Keratinocyte (primary cell): ENCODE measurements around the gene RHEB. TPM values are rescaled to one million over a fixed set of nuclear protein-coding genes. Genes with fewer than 3 reads are reported as not detected.

Source experiments
- DNase-seq: peaks from one replicate; pipeline ENCODE4 v3.0.0-alpha.2; 2011; ENCODE audit warnings: low read depth, missing footprints, low spot score
- FAIRE-seq: peaks from 2 replicates; lab custom pipeline; 2011; peaks lifted over from hg19 to GRCh38; lab: Jason Lieb, UNC
- H2AFZ ChIP-seq: 2 replicates; pipeline ENCODE4 v1.6.0; 2012; ENCODE audit warnings: low read length, control low read depth, inconsistent platforms; ENCODE audit not compliant: control insufficient read depth
- H3K27ac ChIP-seq: 2 replicates; pipeline ENCODE4 v1.5.1; 2011; ENCODE audit warnings: low read length; ENCODE audit not compliant: control insufficient read depth, insufficient read depth
- H3K27me3 ChIP-seq: 3 replicates; pipeline ENCODE4 v1.6.0; 2011; ENCODE audit warnings: low read length; ENCODE audit not compliant: control insufficient read depth, insufficient read depth; ENCODE audit errors: extremely low read depth
- H3K36me3 ChIP-seq, 2 experiments: 2 replicates in 1 of 2; 3 replicates in 1 of 2; pipeline ENCODE4 v1.5.1; 2011; ENCODE audit warnings: low read length in 2 of 2, mild to moderate bottlenecking in 1 of 2; ENCODE audit not compliant: control insufficient read depth in 2 of 2, insufficient read depth in 2 of 2; ENCODE audit errors: extremely low read depth in 1 of 2
- H3K4me1 ChIP-seq: 3 replicates; pipeline ENCODE4 v1.5.1; 2011; ENCODE audit warnings: low read length; ENCODE audit not compliant: control insufficient read depth, insufficient read depth; ENCODE audit errors: extremely low read depth
- H3K4me2 ChIP-seq: 3 replicates; pipeline ENCODE4 v1.6.0; 2011; ENCODE audit warnings: low read depth, low read length; ENCODE audit not compliant: control insufficient read depth, insufficient read depth; ENCODE audit errors: extremely low read depth
- H3K4me3 ChIP-seq, 3 experiments: fragments of 200-600 bp in 1 of 3; sonication (generic) in 1 of 3; 2 replicates in 2 of 3; 3 replicates in 1 of 3; pipeline ENCODE4 v1.5.1; 2011 to 2016; ENCODE audit warnings: low read length in 3 of 3, mild to moderate bottlenecking in 3 of 3, control low read depth in 2 of 3, inconsistent platforms in 1 of 3, low read depth in 1 of 3, mixed read lengths in 1 of 3, mixed run types in 1 of 3, moderate library complexity in 1 of 3; ENCODE audit not compliant: control insufficient read depth in 2 of 3, insufficient read depth in 2 of 3; ENCODE audit errors: extremely low read depth in 1 of 3
- H3K79me2 ChIP-seq: 2 replicates; pipeline ENCODE4 v1.6.0; 2012; ENCODE audit warnings: low read length; ENCODE audit not compliant: control insufficient read depth, insufficient read depth
- H3K9ac ChIP-seq: 3 replicates; pipeline ENCODE4 v1.6.0; 2011; ENCODE audit warnings: low read length; ENCODE audit not compliant: control insufficient read depth, insufficient read depth; ENCODE audit errors: extremely low read depth
- H3K9me1 ChIP-seq: 3 replicates; pipeline ENCODE4 v1.6.0; 2011; ENCODE audit warnings: low read length; ENCODE audit not compliant: control insufficient read depth, insufficient read depth; ENCODE audit errors: extremely low read depth
- H3K9me3 ChIP-seq: 2 replicates; pipeline ENCODE4 v1.5.1; 2012; ENCODE audit warnings: low read depth, low read length; ENCODE audit not compliant: control insufficient read depth
- H4K20me1 ChIP-seq: 3 replicates; pipeline ENCODE4 v1.6.0; 2011; ENCODE audit warnings: low read length; ENCODE audit not compliant: control insufficient read depth, insufficient read depth; ENCODE audit errors: extremely low read depth
- CTCF ChIP-seq, 3 experiments: IDR thresholded peaks in 1 of 3; conservative IDR thresholded peaks in 1 of 3; optimal IDR thresholded peaks in 1 of 3; 2 replicates in 2 of 3; 3 replicates in 1 of 3; pipeline versions ENCODE3 to v1.5.1; 2011; ENCODE audit warnings: low read length in 3 of 3, mild to moderate bottlenecking in 3 of 3, moderate library complexity in 2 of 3, control low read depth in 1 of 3, inconsistent platforms in 1 of 3; ENCODE audit not compliant: insufficient read depth in 2 of 3; ENCODE audit errors: extremely low read depth in 1 of 3
- EZH2 ChIP-seq: IDR thresholded peaks from one replicate; pipeline ENCODE4 v1.6.1; 2012; ENCODE audit warnings: inconsistent platforms, mild to moderate bottlenecking, low read length, moderate library complexity
- dilution Hi-C: fragments of 300-500 bp; cut with MboI; formaldehyde crosslinking; loops from one replicate; pipeline ENCODE4 v1.7.0; 2020; ENCODE audit warnings: low sequenced_read_pairs; ENCODE audit not compliant: extremely low pct_ligation_motif_present
- polyA plus RNA-seq, 5 experiments: library from polyadenylated mRNA; depleted of rRNA in 3 of 5; stranded (reverse) in 3 of 5; stranded (forward) in 1 of 5; unstranded in 1 of 5; fragments of >200 nt; gene quantifications; 1 replicate in 1 of 5; 2 replicates in 3 of 5; 3 replicates in 1 of 5; pipeline versions ENCODE4 v1.2.1 to v1.2.3, GENCODE V29; 2011 to 2012; ENCODE audit warnings: missing spikeins in 2 of 5, low read depth in 1 of 5, low replicate concordance in 1 of 5

RHEB gene
- polyA plus RNA-seq, 1 donor (not counting 4 experiments of a cell fraction or from before 2014, with no cell fraction given) = 138 TPM

GRCh38 chr7:151430391-151431205 is 89.1 kb downstream of the RHEB start:
- Histone ChIP-seq H3K4me1 (peaks cover 13% of the 10 kb centered on the region), H3K36me3 (no peaks in the 10 kb centered on the region), H3K9me3 (no peaks in the 10 kb centered on the region), H3K9ac (no peak overlapping the region), H3K4me3 (no peak overlapping the region), H2AFZ (no peak overlapping the region), H3K79me2 (no peaks in the 10 kb centered on the region), H3K4me2 (no peak overlapping the region), H4K20me1 (no peaks in the 10 kb centered on the region), H3K27ac (no peak overlapping the region), H3K9me1 (no peaks in the 10 kb centered on the region), H3K27me3 (peaks cover 5% of the 10 kb centered on the region)
- dilution Hi-C loops = no loop called here
- TF ChIP-seq EZH2 = no peak
- no peak for TF ChIP-seq CTCF (optimal IDR thresholded peaks at IDR 0.05 in 1 of 3, IDR thresholded peaks at IDR 0.05 in 1 of 3, conservative IDR thresholded peaks at IDR 0.05 in 1 of 3; ENCODE audit: extremely low read depth in 1 of 3, insufficient read depth in 2 of 3, low read length in 3 of 3)
- no peak for FAIRE-seq
- no peak for DNase-seq

- Histone ChIP-seq H3K27ac (no peak overlapping the region), H4K20me1 (no peaks in the 10 kb centered on the region), H3K9ac (no peak overlapping the region), H3K4me1 (peaks cover 13% of the 10 kb centered on the region), H3K4me3 (no peak overlapping the region), H3K36me3 (no peaks in the 10 kb centered on the region), H2AFZ (no peak overlapping the region), H3K79me2 (no peaks in the 10 kb centered on the region), H3K4me2 (no peak overlapping the region), H3K27me3 (peaks cover 5% of the 10 kb centered on the region), H3K9me3 (no peaks in the 10 kb centered on the region), H3K9me1 (no peaks in the 10 kb centered on the region)
- no peak for DNase-seq
- dilution Hi-C loops = no loop called here
- TF ChIP-seq EZH2 = no peak
- TF ChIP-seq CTCF (optimal IDR thresholded peaks at IDR 0.05 in 1 of 3, IDR thresholded peaks at IDR 0.05 in 1 of 3, conservative IDR thresholded peaks at IDR 0.05 in 1 of 3; ENCODE audit: extremely low read depth in 1 of 3, insufficient read depth in 2 of 3, low read length in 3 of 3) = no peak
- no peak for FAIRE-seq
These were observed 89.9 kb downstream of the RHEB start for GRCh38 chr7:151429560-151430331.
